Smooth muscle cell (in vitro differentiated cells): Measurements from ENCODE around the gene GPSM1. TPM values are rescaled to one million over a fixed set of nuclear protein-coding genes. Genes with fewer than 3 reads are reported as not detected.

Experiments used
- DNase-seq: peaks from one replicate; lab custom pipeline; 2025; ENCODE audit not compliant: unreplicated experiment; lab: John Stamatoyannopoulos, UW
- H2AFZ ChIP-seq: fragments of 200-600 bp; sonication (generic); 2 replicates; pipeline ENCODE4 v1.6.0; 2016; ENCODE audit warnings: antibody characterized with exemption, low read depth, mild to moderate bottlenecking
- H3F3A ChIP-seq: fragments of 200-600 bp; sonication (generic); 2 replicates; pipeline ENCODE4 v1.6.0; 2017; ENCODE audit warnings: antibody characterized with exemption, low read depth
- H3K27ac ChIP-seq: fragments of 200-600 bp; sonication (generic); 2 replicates; pipeline ENCODE4 v1.5.1; 2016; ENCODE audit warnings: low read depth, mild to moderate bottlenecking
- H3K27me3 ChIP-seq: fragments of 200-600 bp; sonication (generic); 2 replicates; pipeline ENCODE4 v1.6.1; 2016; ENCODE audit warnings: low read depth, mild to moderate bottlenecking
- H3K36me3 ChIP-seq: fragments of 200-600 bp; sonication (generic); 2 replicates; pipeline ENCODE4 v1.5.1; 2016; ENCODE audit warnings: low read depth
- H3K4me1 ChIP-seq: fragments of 200-600 bp; sonication (generic); 2 replicates; pipeline ENCODE4 v1.5.1; 2016; ENCODE audit warnings: low read depth
- H3K4me2 ChIP-seq: fragments of 200-600 bp; sonication (generic); 2 replicates; pipeline ENCODE4 v1.6.0; 2016; ENCODE audit warnings: mild to moderate bottlenecking
- H3K4me3 ChIP-seq: fragments of 200-600 bp; sonication (generic); 2 replicates; pipeline ENCODE4 v1.5.1; 2016; ENCODE audit warnings: mild to moderate bottlenecking
- H3K79me2 ChIP-seq: fragments of 200-600 bp; sonication (generic); 2 replicates; pipeline ENCODE4 v1.6.0; 2016; ENCODE audit warnings: low read depth, mild to moderate bottlenecking
- H3K9ac ChIP-seq: fragments of 200-600 bp; sonication (generic); 2 replicates; pipeline ENCODE4 v1.6.0; 2016; ENCODE audit warnings: low read depth
- H3K9me3 ChIP-seq: fragments of 200-600 bp; sonication (generic); replicated peaks from 2 replicates; pipeline ENCODE4 v1.5.1; 2016; ENCODE audit warnings: low read depth
- H4K20me1 ChIP-seq: fragments of 200-600 bp; sonication (generic); 2 replicates; pipeline ENCODE4 v1.6.0; 2016; ENCODE audit warnings: low read depth
- WGBS: methylation state at CpG from one replicate; pipeline ENCODE4 v1.1.7; 2016; ENCODE audit warnings: low lambda C conversion rate; 5-methylcytosine and 5-hydroxymethylcytosine counted together
- polyA plus RNA-seq: library from polyadenylated mRNA; unstranded; fragments of >200 nt; fragmentation: Nextera tagmentation; extraction: Ambion mirVana; gene quantifications from 2 replicates; pipeline ENCODE4 v1.2.1, GENCODE V29; 2016
- total RNA-seq: library from RNA; depleted of rRNA; stranded (reverse); fragments of >200 nt; gene quantifications from 2 replicates; pipeline ENCODE4 v1.2.3, GENCODE V29; 2014
- TF ChIP-seq, protein P1 (sequence below): fragments of 200-600 bp; sonication (generic); IDR thresholded peaks from 2 replicates; pipeline ENCODE4 v1.5.1; 2017; ENCODE audit warnings: borderline replicate concordance, mild to moderate bottlenecking, antibody characterized with exemption; ENCODE audit not compliant: insufficient read depth, poor library complexity, severe bottlenecking

GPSM1 gene
- total and polyA plus RNA-seq, 2 experiments from 2014 or later = 21.1 to 45.9 TPM

GRCh38 chr9:136346927-136347465 is 19.7 kb downstream of the GPSM1 start:
- Histone ChIP-seq H3K79me2 (no peaks in the 10 kb centered on the region), H3K4me3 (no peak overlapping the region), H3K4me1 (peaks cover 20% of the 10 kb centered on the region), H3K9ac (no peak overlapping the region), H3K27ac (no peak overlapping the region), H3K9me3 (no peaks in the 10 kb centered on the region), H3F3A (no peaks in the 10 kb centered on the region), H4K20me1 (peaks cover 37% of the 10 kb centered on the region), H3K27me3 (no peaks in the 10 kb centered on the region), H2AFZ (no peak overlapping the region), H3K36me3 (no peaks in the 10 kb centered on the region), H3K4me2 (no peak overlapping the region)
- TF ChIP-seq, protein P1, sequence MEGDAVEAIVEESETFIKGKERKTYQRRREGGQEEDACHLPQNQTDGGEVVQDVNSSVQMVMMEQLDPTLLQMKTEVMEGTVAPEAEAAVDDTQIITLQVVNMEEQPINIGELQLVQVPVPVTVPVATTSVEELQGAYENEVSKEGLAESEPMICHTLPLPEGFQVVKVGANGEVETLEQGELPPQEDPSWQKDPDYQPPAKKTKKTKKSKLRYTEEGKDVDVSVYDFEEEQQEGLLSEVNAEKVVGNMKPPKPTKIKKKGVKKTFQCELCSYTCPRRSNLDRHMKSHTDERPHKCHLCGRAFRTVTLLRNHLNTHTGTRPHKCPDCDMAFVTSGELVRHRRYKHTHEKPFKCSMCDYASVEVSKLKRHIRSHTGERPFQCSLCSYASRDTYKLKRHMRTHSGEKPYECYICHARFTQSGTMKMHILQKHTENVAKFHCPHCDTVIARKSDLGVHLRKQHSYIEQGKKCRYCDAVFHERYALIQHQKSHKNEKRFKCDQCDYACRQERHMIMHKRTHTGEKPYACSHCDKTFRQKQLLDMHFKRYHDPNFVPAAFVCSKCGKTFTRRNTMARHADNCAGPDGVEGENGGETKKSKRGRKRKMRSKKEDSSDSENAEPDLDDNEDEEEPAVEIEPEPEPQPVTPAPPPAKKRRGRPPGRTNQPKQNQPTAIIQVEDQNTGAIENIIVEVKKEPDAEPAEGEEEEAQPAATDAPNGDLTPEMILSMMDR = no peak
- DNase-seq = no peak
- 92% methylated on average over 18 of the region's 20 CpGs for WGBS

DNA sequence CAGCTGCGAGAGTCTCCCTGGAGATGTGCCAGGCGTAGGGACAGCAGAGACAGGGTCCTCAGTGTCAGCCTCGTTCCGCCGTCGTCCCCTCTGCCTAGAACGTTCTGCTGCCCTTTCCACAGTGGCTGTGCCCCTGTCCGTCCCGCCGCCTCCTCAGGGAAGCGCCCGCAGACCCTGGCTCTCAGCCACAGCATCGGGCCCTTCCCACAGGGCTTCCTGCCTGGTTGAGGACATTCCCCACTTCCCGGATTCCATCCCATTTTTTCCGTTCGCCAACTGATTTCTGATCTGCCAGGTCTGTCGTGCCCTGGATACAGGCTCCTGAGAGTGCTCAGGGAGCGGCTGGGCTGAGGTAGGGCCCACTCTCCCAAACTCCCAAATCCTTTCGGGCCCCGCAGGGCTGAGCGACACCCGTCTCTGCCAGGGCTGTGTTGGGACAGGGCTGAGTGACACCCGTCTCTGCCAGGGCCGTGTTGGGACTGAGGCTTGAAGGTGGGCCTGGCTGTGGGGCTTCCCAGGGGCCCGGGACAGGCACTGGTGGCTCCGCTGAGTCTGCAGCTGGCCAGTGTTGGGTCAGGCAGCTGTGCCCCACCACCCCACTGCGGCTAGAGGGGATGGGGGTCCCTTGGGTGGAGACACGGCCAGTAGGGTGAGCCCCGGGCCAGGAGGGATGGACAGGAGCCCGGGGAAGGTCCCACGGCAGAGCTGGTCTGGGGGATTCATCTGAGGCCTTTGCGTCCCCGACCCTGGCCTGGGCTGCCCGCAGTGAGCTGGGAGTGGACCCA is 20.3 kb downstream of the GPSM1 start:
- H3K27me3 ChIP-seq = no peaks in the 10 kb centered on the region
- H2AFZ ChIP-seq = no peak overlapping the region
- no peaks in the 10 kb centered on the region for H3K9me3 ChIP-seq
- no peaks in the 10 kb centered on the region for H3F3A ChIP-seq
- peaks cover 35% of the 10 kb centered on the region for H4K20me1 ChIP-seq
- peaks cover 13% of the 10 kb centered on the region for H3K4me1 ChIP-seq
- H3K4me3 ChIP-seq = no peak overlapping the region
- no peak overlapping the region for H3K27ac ChIP-seq
- 93% methylated on average over 34 of the region's 34 CpGs for WGBS
- H3K79me2 ChIP-seq = no peaks in the 10 kb centered on the region
- no peak overlapping the region for H3K4me2 ChIP-seq
- no peak for DNase-seq
- no peak overlapping the region for H3K9ac ChIP-seq
- H3K36me3 ChIP-seq = no peaks in the 10 kb centered on the region
- TF ChIP-seq, protein P1 = no peak

DNA sequence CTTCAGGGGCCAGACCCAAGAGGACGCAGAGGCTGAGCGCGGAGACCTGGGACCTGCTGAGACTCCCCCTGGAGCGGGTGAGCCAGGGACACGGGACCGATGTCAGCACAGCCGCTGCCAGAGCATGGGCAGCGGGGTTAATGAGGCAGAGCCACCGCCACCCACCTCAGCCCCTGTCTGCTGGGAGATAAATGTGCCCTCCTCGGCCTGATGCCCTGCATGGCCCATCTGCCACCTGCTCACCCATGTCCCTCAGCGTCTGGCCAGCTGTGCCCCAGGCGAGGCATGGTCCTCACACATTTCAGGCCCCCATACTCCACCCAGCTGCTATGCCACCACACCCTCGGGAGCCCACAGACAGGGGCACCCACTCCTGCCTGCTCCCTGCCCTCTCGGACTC is 21.4 kb downstream of the GPSM1 start:
- 97% methylated on average over 13 of the region's 14 CpGs for WGBS
- H4K20me1 ChIP-seq = peaks cover 33% of the 10 kb centered on the region
- DNase-seq = no peak

More for the DNA sequence above, 21.4 kb downstream of the GPSM1 start:
- Histone ChIP-seq H3F3A (no peaks in the 10 kb centered on the region), H3K36me3 (no peaks in the 10 kb centered on the region), H3K4me3 (no peak overlapping the region), H2AFZ (no peak overlapping the region), H3K27me3 (no peaks in the 10 kb centered on the region), H3K9ac (no peak overlapping the region), H3K9me3 (no peaks in the 10 kb centered on the region), H3K4me2 (no peak overlapping the region), H3K4me1 (peaks cover 9% of the 10 kb centered on the region), H3K27ac (no peak overlapping the region), H3K79me2 (no peaks in the 10 kb centered on the region)
- TF ChIP-seq, protein P1 = no peak
